ENCODE data around the gene ANKS1A. TPM values are rescaled to one million over a fixed set of nuclear protein-coding genes. Genes with fewer than 3 reads are reported as not detected.

ANKS1A gene
- total RNA-seq, 1 donor from 2014 or later: 17.2 TPM

DNA sequence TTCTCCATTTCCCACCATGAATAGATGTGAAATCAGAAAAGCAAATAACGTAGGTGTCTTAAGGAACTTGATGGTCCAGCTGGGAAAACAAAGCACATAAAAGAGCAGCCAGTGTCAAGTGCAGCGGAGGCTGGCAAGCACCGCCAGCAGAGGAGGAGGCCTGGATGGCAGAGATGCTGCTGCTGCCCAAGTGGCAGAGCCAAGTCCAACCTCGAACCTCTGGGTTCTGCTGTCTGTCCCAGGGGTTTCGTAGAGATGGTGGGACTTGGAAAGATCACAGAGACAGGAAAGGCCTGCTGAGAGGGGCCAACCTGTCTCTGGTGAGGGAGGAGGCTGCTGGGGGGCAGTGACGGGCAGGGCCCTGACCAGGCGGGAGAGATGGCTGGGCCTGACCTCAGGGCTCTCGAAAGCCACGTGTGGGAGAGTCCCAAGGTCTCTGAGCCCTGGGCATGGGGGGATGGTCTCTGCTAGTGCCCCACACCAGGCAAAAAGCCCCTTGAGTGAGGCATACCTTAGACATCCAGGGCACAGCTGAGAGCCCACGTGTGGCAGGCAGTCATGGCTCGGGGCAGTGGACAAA lies 174.7 kb downstream of the ANKS1A start:
- Mint-ChIP-seq H3K27ac (ENCODE audit: unreplicated experiment) (no peak overlapping the region), H3K4me1 (ENCODE audit: low read depth) (peaks cover 5% of the 10 kb centered on the region), H3K36me3 (ENCODE audit: low read depth) (peaks cover 17% of the 10 kb centered on the region), H3K9me3 (ENCODE audit: low read depth) (no peaks in the 10 kb centered on the region), H3K27me3 (ENCODE audit: low read depth) (no peaks in the 10 kb centered on the region), H3K4me3 (ENCODE audit: unreplicated experiment) (no peak overlapping the region)
- TF ChIP-seq, protein P1, sequence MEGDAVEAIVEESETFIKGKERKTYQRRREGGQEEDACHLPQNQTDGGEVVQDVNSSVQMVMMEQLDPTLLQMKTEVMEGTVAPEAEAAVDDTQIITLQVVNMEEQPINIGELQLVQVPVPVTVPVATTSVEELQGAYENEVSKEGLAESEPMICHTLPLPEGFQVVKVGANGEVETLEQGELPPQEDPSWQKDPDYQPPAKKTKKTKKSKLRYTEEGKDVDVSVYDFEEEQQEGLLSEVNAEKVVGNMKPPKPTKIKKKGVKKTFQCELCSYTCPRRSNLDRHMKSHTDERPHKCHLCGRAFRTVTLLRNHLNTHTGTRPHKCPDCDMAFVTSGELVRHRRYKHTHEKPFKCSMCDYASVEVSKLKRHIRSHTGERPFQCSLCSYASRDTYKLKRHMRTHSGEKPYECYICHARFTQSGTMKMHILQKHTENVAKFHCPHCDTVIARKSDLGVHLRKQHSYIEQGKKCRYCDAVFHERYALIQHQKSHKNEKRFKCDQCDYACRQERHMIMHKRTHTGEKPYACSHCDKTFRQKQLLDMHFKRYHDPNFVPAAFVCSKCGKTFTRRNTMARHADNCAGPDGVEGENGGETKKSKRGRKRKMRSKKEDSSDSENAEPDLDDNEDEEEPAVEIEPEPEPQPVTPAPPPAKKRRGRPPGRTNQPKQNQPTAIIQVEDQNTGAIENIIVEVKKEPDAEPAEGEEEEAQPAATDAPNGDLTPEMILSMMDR (IDR thresholded peaks at IDR 0.05): no peak
- no peak for DNase-seq (ENCODE audit: low spot score)

DNA sequence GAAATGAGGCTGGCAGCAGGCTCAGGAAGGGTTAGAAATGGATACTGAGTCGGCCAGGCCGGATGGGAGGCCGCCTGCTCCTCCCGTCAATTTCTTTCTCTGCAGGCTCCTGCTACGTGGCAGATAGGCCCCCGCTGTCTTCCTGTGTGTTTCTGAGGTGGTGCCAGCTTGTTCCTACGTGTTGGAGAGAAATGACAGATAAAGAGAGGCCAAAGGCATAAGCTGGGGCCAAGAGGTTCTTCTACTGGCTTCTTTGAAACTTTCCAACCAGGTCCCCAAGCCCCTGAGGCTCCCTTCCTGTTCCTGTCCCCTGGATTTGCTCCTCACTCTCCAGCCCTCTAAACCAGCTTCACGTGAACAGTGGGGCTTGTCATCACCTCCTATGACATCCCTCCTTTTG lies 175.2 kb downstream of the ANKS1A start:
- Mint-ChIP-seq H3K4me1 (ENCODE audit: low read depth) (peaks cover 5% of the 10 kb centered on the region), H3K27ac (ENCODE audit: unreplicated experiment) (no peak overlapping the region), H3K27me3 (ENCODE audit: low read depth) (no peaks in the 10 kb centered on the region), H3K4me3 (ENCODE audit: unreplicated experiment) (no peak overlapping the region), H3K36me3 (ENCODE audit: low read depth) (peaks cover 17% of the 10 kb centered on the region), H3K9me3 (ENCODE audit: low read depth) (no peaks in the 10 kb centered on the region)
- DNase-seq (ENCODE audit: low spot score): peak; percentile 36
- TF ChIP-seq, protein P1 (IDR thresholded peaks at IDR 0.05): no peak

DNA sequence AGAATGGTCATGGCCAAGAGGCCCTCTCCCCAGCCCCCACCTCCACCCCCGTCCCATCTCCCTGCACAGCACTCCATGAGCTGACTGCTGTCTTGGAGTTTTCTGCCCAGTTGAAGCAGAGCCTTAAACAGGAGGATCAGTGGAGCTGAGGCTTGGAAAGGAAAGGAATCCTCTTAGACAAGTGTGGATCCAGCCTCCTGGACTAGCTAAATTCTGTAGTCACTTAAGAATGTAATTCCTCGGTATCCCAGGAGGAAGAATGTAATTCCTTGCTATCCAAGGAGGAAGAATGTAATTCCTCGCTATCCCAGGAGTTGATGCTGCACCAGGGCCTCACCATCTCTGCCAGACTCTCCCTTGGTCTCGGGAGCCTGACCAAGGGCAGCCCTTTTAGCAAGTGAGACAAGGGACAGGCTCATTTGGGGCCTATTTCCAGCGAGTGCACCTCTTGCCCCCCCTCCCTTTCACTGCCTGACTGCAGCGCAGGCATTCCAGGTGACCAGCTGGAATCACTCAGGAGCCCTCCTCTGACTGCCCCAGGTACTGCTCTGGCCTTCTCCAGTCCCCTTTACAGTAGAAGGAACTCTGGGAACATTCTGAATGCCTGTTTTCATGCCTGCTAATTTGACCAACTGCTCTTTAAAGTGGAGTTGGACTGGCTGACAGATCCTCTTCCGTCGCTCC lies 175.8 kb downstream of the ANKS1A start:
- no peaks in the 10 kb centered on the region for H3K9me3 Mint-ChIP-seq (ENCODE audit: low read depth)
- TF ChIP-seq, protein P1 (IDR thresholded peaks at IDR 0.05): no peak
- H3K27ac Mint-ChIP-seq (ENCODE audit: unreplicated experiment): no peak overlapping the region
- no peaks in the 10 kb centered on the region for H3K27me3 Mint-ChIP-seq (ENCODE audit: low read depth)
- peaks cover 14% of the 10 kb centered on the region for H3K36me3 Mint-ChIP-seq (ENCODE audit: low read depth)
- DNase-seq (ENCODE audit: low spot score): no peak
- peaks cover 5% of the 10 kb centered on the region for H3K4me1 Mint-ChIP-seq (ENCODE audit: low read depth)
- H3K4me3 Mint-ChIP-seq (ENCODE audit: unreplicated experiment): no peak overlapping the region

DNA sequence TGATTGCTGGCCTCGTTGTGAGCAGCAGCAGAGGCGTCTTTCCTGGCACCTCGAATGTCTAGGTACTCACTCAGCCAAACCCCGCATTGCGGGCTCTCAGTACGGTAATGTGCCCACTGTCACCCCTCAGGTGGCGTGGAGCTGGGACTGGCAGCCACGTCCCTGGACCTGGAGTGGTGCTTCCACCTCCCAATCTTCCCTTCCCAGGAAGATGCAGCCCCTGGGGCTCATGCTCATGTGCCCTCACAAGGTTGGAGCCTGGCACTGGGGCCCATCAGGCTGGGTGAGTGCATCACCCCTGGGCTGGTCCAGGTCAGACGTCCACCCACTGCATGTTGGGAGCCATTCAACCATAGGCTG lies 176.4 kb downstream of the ANKS1A start:
- Mint-ChIP-seq H3K36me3 (ENCODE audit: low read depth) (peaks cover 12% of the 10 kb centered on the region), H3K27me3 (ENCODE audit: low read depth) (no peaks in the 10 kb centered on the region), H3K27ac (ENCODE audit: unreplicated experiment) (no peak overlapping the region), H3K9me3 (ENCODE audit: low read depth) (no peaks in the 10 kb centered on the region), H3K4me1 (ENCODE audit: low read depth) (peaks cover 5% of the 10 kb centered on the region), H3K4me3 (ENCODE audit: unreplicated experiment) (no peak overlapping the region)
- TF ChIP-seq, protein P1 (IDR thresholded peaks at IDR 0.05): no peak
- DNase-seq (ENCODE audit: low spot score): no peak

DNA sequence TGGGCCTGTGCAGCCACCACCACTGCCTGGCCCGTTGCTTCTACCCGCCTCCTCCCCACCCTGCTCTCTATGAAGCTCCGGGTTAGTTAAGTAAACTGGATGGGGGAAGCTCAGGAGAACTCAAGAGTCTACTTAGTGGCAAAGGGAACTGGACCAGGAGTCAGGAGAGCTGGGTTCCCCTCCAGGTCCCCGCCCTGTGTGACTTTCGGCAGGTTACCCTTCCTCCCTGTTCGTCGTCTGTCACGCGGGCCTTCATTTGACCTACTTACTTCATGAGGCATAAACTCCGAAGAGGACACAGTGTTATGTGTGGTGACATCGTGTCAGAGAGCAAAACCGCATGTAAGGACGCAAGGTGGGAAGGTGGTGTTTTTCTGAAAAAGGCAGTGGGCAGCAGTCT lies 176.8 kb downstream of the ANKS1A start:
- Mint-ChIP-seq H3K4me1 (ENCODE audit: low read depth) (peaks cover 5% of the 10 kb centered on the region), H3K9me3 (ENCODE audit: low read depth) (no peaks in the 10 kb centered on the region), H3K27me3 (ENCODE audit: low read depth) (no peaks in the 10 kb centered on the region), H3K36me3 (ENCODE audit: low read depth) (peaks cover 15% of the 10 kb centered on the region), H3K27ac (ENCODE audit: unreplicated experiment) (no peak overlapping the region), H3K4me3 (ENCODE audit: unreplicated experiment) (no peak overlapping the region)
- DNase-seq (ENCODE audit: low spot score): no peak
- TF ChIP-seq, protein P1 (IDR thresholded peaks at IDR 0.05): no peak

Data from chondrocyte (in vitro differentiated cells).